ENCODE results near the gene TP53I3. TPM values are rescaled to one million over a fixed set of nuclear protein-coding genes. Genes with fewer than 3 reads are reported as not detected.

TP53I3 gene
- total RNA-seq, 2 donors from 2014 or later = 4.1 to 5.8 TPM

GRCh38 chr2:24083567-24084385 is 858 bp downstream of the TP53I3 start:
- H3K27me3 Mint-ChIP-seq = no peaks in the 10 kb centered on the region
- peak; percentile 67 for DNase-seq (ENCODE audit: low spot score)
- H3K27ac Mint-ChIP-seq = peak overlapping the region; percentile 49 to 69
- H3K4me3 Mint-ChIP-seq = peak overlapping the region; percentile 87
- ATAC-seq = peak; percentile 66 to 77
- H3K36me3 Mint-ChIP-seq = no peaks in the 10 kb centered on the region
- H3K9me3 Mint-ChIP-seq = no peaks in the 10 kb centered on the region
- H3K4me1 Mint-ChIP-seq (ENCODE audit: low read depth in 2 of 2) = peaks cover 7 to 24% of the 10 kb centered on the region in 2 donors

GRCh38 chr2:24082787-24083566 is 1.7 kb downstream of the TP53I3 start:
- H3K27ac Mint-ChIP-seq = peak overlapping the region; percentile 49 to 69
- H3K4me1 Mint-ChIP-seq (ENCODE audit: low read depth in 2 of 2) = peaks cover 5 to 22% of the 10 kb centered on the region in 2 donors

GRCh38 chr2:24080701-24081100 is 3.9 kb downstream of the TP53I3 start:
- no peak for DNase-seq (ENCODE audit: low spot score)

More at GRCh38 chr2:24082787-24083566, 1.7 kb downstream of the TP53I3 start:
- H3K36me3 Mint-ChIP-seq = no peaks in the 10 kb centered on the region
- peak overlapping the region; percentile 87 for H3K4me3 Mint-ChIP-seq
- DNase-seq (ENCODE audit: low spot score) (no peak), ATAC-seq (no peak)
- H3K9me3 Mint-ChIP-seq = no peaks in the 10 kb centered on the region
- no peaks in the 10 kb centered on the region for H3K27me3 Mint-ChIP-seq

GRCh38 chr2:24077879-24078278 is 6.8 kb downstream of the TP53I3 start:
- peaks cover 23 to 31% of the 10 kb centered on the region in 2 donors for H3K4me1 Mint-ChIP-seq (ENCODE audit: low read depth in 2 of 2)
- H3K27me3 Mint-ChIP-seq = no peaks in the 10 kb centered on the region
- DNase-seq (ENCODE audit: low spot score) (no peak), ATAC-seq (no peak)
- no peaks in the 10 kb centered on the region for H3K36me3 Mint-ChIP-seq
- peak overlapping the region; percentile 90 to 92 for H3K27ac Mint-ChIP-seq
- H3K4me3 Mint-ChIP-seq = peak overlapping the region; percentile 96
- H3K9me3 Mint-ChIP-seq = no peaks in the 10 kb centered on the region

More at GRCh38 chr2:24080701-24081100, 3.9 kb downstream of the TP53I3 start:
- ATAC-seq = no peak
- Mint-ChIP-seq H3K27me3 (no peaks in the 10 kb centered on the region), H3K27ac (no peak overlapping the region), H3K36me3 (no peaks in the 10 kb centered on the region), H3K4me1 (ENCODE audit: low read depth in 2 of 2) (peaks cover 12 to 30% of the 10 kb centered on the region in 2 donors), H3K9me3 (no peaks in the 10 kb centered on the region), H3K4me3 (no peak overlapping the region)

GRCh38 chr2:24077535-24077877 is 7.1 kb downstream of the TP53I3 start:
- ATAC-seq = no peak
- H3K27ac Mint-ChIP-seq = peak overlapping the region; percentile 90 to 92
- peaks cover 23 to 31% of the 10 kb centered on the region in 2 donors for H3K4me1 Mint-ChIP-seq (ENCODE audit: low read depth in 2 of 2)
- no peaks in the 10 kb centered on the region for H3K36me3 Mint-ChIP-seq
- peak overlapping the region; percentile 96 for H3K4me3 Mint-ChIP-seq
- no peaks in the 10 kb centered on the region for H3K27me3 Mint-ChIP-seq
- no peaks in the 10 kb centered on the region for H3K9me3 Mint-ChIP-seq
- no peak for DNase-seq (ENCODE audit: low spot score)

GRCh38 chr2:24076849-24077534 is 7.6 kb downstream of the TP53I3 start:
- Mint-ChIP-seq H3K4me3 (peak overlapping the region; percentile 96), H3K9me3 (no peaks in the 10 kb centered on the region), H3K27me3 (no peaks in the 10 kb centered on the region), H3K4me1 (ENCODE audit: low read depth in 2 of 2) (peaks cover 21 to 27% of the 10 kb centered on the region in 2 donors), H3K27ac (peak overlapping the region; percentile 90 to 92), H3K36me3 (no peaks in the 10 kb centered on the region)
- ATAC-seq (peak in 1 of 2 donors; percentile 24), DNase-seq (ENCODE audit: low spot score) (no peak)

GRCh38 chr2:24075915-24076848 is 8.5 kb downstream of the TP53I3 start, which contains the start of gene SF3B6:
Gene SF3B6, minus strand, starts transcription at chr2:24076326. Its CDS starts 97 bp downstream, at chr2:24076229.
- DNase-seq (ENCODE audit: low spot score) (peak; percentile 99), ATAC-seq (peak; percentile 95 to 97)
- Mint-ChIP-seq H3K36me3 (no peaks in the 10 kb centered on the region), H3K9me3 (no peaks in the 10 kb centered on the region), H3K27me3 (no peaks in the 10 kb centered on the region), H3K4me1 (ENCODE audit: low read depth in 2 of 2) (peaks cover 21 to 27% of the 10 kb centered on the region in 2 donors), H3K27ac (peak within 1 kb of the TSS; percentile 90 to 92), H3K4me3 (peak within 1 kb of the TSS; percentile 96)

- Mint-ChIP-seq H3K27ac (peak overlapping the region; percentile 90 to 92), H3K36me3 (no peaks in the 10 kb centered on the region), H3K4me3 (peak overlapping the region; percentile 96), H3K9me3 (no peaks in the 10 kb centered on the region), H3K4me1 (ENCODE audit: low read depth in 2 of 2) (peaks cover 21 to 27% of the 10 kb centered on the region in 2 donors), H3K27me3 (no peaks in the 10 kb centered on the region)
- no peak for DNase-seq (ENCODE audit: low spot score)
- ATAC-seq = no peak
Observed at GRCh38 chr2:24075259-24075658, 9.4 kb downstream of the TP53I3 start.

- peaks cover 26 to 27% of the 10 kb centered on the region in 2 donors for H3K4me1 Mint-ChIP-seq (ENCODE audit: low read depth in 2 of 2)
- no peaks in the 10 kb centered on the region for H3K9me3 Mint-ChIP-seq
- peak overlapping the region; percentile 38 to 90 for H3K27ac Mint-ChIP-seq
- no peaks in the 10 kb centered on the region for H3K36me3 Mint-ChIP-seq
- DNase-seq (ENCODE audit: low spot score) = no peak
- H3K27me3 Mint-ChIP-seq = no peaks in the 10 kb centered on the region
- H3K4me3 Mint-ChIP-seq = peak overlapping the region; percentile 53
- ATAC-seq = no peak
Observed at GRCh38 chr2:24073816-24074215, 10.8 kb downstream of the TP53I3 start.

- no peaks in the 10 kb centered on the region for H3K9me3 Mint-ChIP-seq
- H3K36me3 Mint-ChIP-seq = no peaks in the 10 kb centered on the region
- ATAC-seq = no peak
- H3K27me3 Mint-ChIP-seq = no peaks in the 10 kb centered on the region
- no peak for DNase-seq (ENCODE audit: low spot score)
- no peak overlapping the region for H3K4me3 Mint-ChIP-seq
- no peak overlapping the region for H3K27ac Mint-ChIP-seq
- H3K4me1 Mint-ChIP-seq (ENCODE audit: low read depth in 2 of 2) = peaks cover 19 to 21% of the 10 kb centered on the region in 2 donors
Observed at GRCh38 chr2:24072259-24072658, 12.4 kb downstream of the TP53I3 start.

GRCh38 chr2:24065341-24065740 is 19.3 kb downstream of the TP53I3 start:
- ATAC-seq (no peak), DNase-seq (ENCODE audit: low spot score) (no peak)
- H3K4me1 Mint-ChIP-seq (ENCODE audit: low read depth in 2 of 2) = peaks cover 0 to 7% of the 10 kb centered on the region in 2 donors
- peaks cover 4% of the 10 kb centered on the region for H3K36me3 Mint-ChIP-seq
- H3K27ac Mint-ChIP-seq = no peak overlapping the region
- no peak overlapping the region for H3K4me3 Mint-ChIP-seq
- no peaks in the 10 kb centered on the region for H3K9me3 Mint-ChIP-seq
- no peaks in the 10 kb centered on the region for H3K27me3 Mint-ChIP-seq

- Mint-ChIP-seq H3K4me1 (ENCODE audit: low read depth in 2 of 2) (no peaks in the 10 kb centered on the region), H3K9me3 (no peaks in the 10 kb centered on the region), H3K36me3 (no peaks in the 10 kb centered on the region), H3K4me3 (no peak overlapping the region), H3K27ac (no peak overlapping the region), H3K27me3 (no peaks in the 10 kb centered on the region)
- ATAC-seq = no peak
- DNase-seq (ENCODE audit: low spot score) = no peak
Observed at GRCh38 chr2:24058564-24059271, 25.9 kb downstream of the TP53I3 start.

All from natural killer cell treated with Interleukin-12 subunit alpha and Interleukin-12 subunit beta and Interleukin-15 and Interleukin-18, amount 100 ng/mL, for 72 hours (primary cell).